Stimulated activated CD4-positive, alpha-beta T cell treated with anti-CD3 and anti-CD28 coated beads, TNF-alpha, amount 100 ng/mL, for 24 hours (primary cell): ENCODE measurements around the gene C2orf80.
"Not testable (repeated sequence)": the region's sequence is repeated elsewhere in the genome, so short reads cannot be mapped to it uniquely, and the experiment has no call there.

Experiments used
- DNase-seq, 3 experiments: peaks; one replicate each; pipeline ENCODE4 v3.0.0-alpha.2; 2020; ENCODE audit warnings: low read depth in 3 of 3

C2orf80 gene

DNA sequence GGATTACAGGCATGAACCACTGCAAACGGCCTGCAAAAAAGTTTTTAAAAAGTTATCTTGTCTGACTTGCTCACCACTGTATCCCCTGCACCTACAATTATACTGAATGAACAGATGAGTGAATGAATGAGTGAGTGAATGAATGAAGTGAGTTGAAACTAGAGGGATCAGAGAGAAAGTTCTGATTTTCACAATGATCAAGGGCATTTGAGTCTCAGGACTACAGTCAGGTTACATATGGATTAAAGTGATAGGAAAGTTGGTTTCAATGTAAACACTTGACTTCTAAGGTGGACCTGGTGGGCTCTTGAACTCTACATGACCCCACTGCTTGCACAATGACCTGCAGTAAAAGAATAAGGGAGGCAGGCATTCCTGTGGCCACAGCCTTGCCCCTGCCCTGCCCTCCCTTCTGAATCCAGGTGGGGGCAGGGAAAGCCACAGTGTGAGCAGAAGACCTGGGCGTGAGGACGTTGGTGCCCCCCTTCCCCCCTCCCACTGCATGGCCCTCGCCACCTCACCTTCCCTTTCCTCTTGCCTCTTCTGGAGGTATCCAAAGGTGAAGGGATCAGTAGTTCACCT is 10.7 kb downstream of the C2orf80 start:
- DNase-seq = no peak

DNA sequence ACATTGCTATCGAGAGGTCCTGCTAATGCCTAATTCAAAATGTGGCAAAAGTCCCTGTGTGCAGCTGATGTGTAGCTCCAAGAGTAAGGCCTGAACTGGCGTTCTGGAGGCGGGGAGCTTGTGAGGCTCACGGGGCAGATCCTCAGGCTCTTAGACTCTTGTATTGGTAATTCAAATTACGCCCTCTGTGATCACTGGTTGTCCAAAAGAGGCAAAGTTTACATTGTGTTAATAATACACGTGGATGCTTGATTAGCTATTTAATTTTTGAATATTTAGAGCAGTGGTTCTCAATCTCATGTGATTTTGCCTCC is 14.0 kb downstream of the C2orf80 start:
- DNase-seq = no peak

DNA sequence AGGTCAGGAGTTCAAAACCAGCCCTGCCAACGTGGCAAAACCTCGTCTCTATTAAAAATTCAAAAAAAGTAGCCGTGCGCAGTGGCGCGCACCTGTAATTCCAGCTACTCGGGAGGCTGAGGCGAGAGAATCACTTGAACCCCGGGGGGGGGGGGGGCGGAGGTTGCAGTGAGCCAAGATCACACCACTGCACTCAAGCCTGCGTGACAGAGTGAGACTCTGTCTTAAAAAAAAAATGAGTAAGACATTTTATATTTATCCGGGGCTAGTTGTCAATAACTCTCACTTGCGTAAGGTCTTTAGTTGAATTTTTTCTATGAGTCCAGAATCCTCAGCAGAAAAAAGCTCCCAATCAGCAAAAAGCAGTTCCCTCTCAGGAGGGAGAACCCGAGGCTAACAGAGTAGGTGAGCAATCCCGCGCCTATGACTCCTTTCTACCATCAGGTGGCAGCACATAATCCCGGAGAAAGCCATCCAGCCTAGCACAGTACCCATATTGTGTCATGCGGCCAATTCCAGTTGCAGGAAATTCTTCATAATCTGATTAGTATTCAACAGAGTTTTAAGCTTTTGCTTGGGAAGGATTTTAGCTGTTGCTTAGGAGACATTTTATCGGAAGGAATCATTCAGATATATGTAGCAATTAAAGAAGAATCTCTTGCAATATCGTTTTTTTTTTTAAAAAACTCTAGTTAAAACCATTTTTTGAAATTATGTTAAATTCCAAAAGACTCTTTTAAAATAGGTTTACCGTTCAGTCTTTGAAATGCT is 14.6 kb downstream of the C2orf80 start:
- peak; percentile 29 to 57 (median 37) for DNase-seq

DNA sequence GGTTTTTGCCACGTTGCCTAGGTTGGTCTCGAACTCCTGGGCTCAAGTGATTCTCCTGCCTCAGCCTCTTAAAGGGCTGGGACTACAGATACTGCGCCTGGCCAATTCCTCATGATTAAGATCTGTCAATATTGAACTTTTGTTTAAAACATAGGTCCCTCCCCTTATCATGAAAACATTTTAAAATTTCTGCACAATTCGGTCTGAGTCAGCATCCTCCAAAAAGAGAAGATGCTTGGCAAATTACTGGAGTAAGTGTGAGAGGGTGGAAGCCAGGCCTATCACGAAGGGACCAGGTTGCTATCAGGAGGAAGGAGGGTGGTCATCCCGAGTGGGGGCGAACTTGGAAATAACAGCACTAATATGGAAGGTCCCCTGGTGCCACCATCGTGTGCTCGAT is 15.7 kb downstream of the C2orf80 start:
- no peak for DNase-seq

DNA sequence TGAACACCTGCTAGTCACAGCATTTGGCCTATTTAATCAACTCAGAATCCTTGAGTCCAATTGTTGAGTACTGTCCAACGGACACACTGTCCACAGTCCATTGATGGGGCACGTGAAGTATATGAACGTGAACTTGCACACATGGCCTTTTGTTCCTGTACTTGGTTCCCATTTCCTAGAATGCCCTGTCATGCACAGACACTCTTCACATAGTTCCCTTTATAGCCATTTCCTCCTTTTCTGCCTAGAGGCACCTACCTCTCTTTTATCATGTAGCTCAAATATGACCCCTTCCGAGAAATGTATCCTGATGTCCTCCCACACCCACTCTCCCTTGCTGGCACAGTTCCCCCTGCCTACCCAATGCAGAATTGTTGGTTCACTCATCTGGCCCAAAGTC is 17.7 kb downstream of the C2orf80 start:
- DNase-seq = no peak

DNA sequence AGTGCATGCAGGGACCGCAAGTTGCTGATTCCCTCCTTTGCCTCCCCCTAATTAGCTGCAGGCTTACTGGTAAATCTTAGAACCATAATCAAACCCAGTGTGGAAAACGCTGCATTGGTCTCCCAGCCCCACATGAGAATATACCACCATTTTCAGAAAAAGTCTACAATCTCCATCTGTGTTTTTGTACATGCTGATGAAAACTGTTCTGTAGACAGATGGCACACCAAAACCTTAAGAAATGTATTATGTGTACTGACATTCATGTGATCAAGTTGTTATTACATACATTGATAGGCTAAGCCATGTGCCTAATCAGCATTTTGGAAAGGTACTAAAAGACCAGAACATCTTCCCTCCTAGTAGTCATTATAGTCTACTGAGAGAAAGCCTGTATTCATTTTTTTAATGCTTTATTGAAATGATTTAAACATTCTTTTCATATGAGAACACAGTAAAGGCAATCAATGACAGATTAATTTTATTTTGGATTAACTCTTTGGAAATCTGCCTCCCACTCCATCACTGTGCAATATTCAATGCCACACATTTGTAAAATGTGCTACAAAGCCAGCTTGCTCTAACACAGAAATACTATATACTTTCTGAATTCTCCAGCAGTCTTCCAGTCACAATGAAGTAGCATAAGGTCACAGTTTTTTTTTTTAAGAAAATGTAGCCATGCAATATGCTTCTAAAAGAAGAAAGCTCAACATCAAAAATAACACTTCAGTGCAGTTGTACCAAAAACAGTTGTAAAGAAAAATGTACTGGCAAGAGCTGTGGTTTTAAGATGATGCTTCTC is 24.7 kb downstream of the C2orf80 start:
- no peak for DNase-seq

DNA sequence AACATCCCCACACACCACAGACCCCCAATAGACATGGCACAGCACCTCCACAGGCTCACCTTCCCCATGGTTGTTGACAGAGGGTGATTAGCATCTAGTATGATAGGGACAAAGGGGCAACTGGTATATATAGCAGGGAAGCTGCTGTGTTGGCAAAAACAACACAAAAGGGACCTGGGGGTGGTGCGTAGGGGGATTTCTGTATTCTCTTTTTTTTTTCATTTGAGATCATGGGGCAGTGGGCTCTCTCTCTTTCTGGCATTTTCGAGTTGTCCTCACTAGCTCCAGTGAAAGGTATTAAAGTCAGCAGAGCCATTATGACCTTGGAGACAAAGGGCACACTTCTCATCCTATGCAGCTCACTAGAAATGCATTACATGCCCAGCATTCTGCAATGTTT is 26.3 kb downstream of the C2orf80 start, which contains the start of gene CRYGA:
Gene CRYGA, minus strand, starts transcription at position 101 of the 400 bp plus-strand sequence. Its CDS starts 33 bp downstream, at position 68.
- no peak for DNase-seq

DNA sequence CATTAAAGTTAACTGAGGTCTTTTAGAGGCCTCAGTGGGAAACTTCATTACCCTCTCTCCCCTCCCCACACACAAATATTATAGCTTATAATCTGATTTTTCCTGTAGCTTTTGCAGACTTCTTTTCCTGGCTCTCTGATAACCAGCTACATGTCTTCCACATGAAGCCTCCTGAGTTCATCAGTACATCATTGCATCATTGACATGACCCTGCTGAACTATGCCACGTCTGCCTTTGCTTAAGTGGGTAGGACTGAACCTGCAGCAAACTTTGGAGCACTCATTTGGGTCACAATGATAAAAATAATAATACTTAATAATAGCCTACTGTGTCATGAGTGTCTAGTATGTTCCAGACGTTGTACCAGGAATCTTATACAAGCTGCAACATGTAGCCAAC is 33.4 kb downstream of the C2orf80 start:
- no peak for DNase-seq

DNA sequence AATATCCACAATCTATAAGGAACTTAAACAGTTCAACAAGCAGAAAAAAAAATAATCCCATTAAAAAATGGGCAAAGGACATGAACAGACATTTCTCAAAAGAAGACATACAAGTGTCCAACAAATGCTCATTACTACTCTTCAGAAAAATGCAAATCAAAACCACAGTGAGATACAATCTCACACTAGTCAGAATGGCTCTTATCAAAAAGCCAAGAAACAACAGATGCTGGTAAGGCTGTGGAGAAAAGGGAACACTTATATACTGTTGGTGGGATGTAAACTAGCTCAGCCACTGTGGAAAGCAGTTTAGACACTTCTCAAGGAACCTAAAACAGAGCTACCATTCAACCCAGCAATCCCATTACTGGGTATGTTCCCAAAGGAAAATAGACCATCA is 36.7 kb downstream of the C2orf80 start:
- DNase-seq = no peak

DNA sequence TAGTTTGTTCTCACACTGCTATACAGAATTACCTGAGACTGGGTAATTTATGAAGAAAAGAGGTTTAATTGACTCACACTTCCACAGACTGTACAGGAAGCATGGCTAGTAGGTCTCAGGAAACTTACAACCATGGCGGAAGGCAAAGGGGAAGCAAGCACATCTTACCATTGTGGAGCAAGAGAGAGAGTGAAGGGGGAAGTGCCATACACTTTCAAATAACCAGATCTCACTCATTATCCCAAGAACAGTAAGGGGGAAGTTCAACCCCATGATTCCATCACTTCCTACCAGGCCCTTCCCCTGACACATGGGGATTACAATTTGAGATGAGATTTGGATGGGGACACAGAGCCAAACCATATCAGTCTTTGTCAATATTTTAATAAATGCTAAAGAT is 38.9 kb downstream of the C2orf80 start:
- no peak for DNase-seq

DNA sequence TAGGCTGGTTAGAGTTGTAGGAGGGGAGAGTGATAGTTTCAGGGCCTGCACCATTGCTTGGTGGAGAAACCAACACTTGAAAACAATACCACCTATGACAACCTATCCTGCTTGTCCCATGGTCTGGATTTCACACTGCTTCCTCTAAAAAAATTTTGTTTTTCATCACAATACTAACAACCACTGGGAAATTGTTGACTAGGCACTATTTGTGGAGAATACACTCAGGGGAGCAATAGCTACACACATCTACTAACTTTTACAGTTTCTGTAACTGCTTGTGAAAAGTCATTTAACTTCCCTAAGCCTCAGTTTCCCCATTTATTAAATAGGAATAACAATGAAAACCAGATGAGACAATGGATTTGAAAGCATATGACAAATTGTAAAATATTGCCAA is 39.7 kb downstream of the C2orf80 start:
- no peak for DNase-seq

DNA sequence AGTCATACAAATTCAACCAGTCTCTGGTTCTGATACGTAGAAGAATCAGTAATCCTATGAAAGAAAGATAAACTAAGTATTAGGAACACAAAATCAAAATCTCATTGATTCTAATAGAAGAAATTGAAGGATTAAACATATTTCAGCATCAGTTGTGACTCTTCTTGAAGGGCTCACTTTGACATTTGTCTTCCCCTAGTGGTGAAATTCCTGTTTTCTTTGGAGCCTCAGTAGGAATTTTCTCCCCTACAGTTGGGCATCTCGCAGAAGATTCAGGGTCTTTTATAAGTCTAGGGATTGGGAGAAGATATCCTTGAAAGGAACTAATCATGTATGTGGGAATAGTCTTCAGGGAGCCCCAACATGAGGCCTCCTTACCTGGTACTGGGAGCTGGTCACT is 41.0 kb downstream of the C2orf80 start:
- no peak for DNase-seq

DNA sequence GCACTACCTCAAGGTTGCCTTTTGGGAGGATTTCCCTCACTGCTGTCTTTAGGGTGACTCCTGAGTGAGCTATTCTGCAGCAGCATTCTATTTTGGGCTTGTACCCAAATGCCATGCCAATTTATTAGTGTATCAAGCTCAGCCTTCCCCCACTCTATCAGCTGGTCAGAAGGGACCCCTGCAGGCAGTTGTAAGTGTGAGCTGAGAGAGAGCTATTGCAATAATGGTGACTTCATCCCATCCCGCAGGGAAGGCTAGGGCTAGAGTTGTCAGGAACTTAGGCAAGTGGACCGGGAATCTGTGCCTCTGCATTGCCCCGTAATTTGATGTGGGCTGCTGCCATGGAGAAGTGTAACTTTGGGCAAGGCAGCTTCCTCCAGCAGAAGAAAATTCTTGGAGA is 42.1 kb downstream of the C2orf80 start:
- no peak for DNase-seq

DNA sequence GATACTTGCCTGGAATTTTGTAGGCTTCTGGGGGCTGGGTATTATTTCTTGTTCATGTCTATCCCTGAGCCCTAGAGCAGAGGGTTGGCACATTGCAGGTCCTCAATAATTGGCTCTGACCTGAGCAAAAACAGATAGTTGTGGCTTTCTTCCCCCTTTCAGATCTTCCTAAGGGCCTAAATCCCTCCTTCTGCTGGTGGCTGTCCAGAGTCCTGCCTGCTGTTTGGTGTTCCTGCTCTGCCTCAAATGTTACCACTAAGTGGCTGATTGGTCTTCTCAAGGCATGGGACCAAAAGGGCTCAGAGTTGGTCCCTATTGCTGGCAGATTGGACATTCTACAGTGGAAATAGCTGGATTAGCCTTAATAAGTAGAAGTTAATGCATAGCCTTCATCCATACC is 42.8 kb downstream of the C2orf80 start:
- DNase-seq = no peak

DNA sequence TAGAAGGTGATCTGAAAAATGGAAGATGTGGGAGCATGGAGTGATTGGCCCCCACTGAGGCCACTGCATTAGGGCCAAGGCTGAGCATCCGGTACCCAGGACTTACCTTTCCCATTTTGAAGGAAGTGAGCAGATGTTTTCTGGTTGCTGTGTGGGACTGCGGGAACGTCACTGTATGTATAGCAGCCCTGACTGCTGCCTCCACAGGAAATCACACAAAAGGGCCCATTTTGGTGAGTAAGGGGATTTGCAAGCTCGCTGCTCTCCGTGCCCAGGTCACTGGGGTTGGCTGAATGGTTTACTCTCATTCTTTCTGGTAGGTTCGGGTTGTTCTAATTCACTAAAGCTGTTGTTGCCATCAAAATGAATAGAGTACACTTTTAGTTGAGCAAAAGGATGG is 43.8 kb downstream of the C2orf80 start, which contains the start of gene CRYGB:
Gene CRYGB, minus strand, starts transcription at position 153 of the 400 bp plus-strand sequence. Its CDS starts 38 bp downstream, at position 115.
- DNase-seq = no peak

DNA sequence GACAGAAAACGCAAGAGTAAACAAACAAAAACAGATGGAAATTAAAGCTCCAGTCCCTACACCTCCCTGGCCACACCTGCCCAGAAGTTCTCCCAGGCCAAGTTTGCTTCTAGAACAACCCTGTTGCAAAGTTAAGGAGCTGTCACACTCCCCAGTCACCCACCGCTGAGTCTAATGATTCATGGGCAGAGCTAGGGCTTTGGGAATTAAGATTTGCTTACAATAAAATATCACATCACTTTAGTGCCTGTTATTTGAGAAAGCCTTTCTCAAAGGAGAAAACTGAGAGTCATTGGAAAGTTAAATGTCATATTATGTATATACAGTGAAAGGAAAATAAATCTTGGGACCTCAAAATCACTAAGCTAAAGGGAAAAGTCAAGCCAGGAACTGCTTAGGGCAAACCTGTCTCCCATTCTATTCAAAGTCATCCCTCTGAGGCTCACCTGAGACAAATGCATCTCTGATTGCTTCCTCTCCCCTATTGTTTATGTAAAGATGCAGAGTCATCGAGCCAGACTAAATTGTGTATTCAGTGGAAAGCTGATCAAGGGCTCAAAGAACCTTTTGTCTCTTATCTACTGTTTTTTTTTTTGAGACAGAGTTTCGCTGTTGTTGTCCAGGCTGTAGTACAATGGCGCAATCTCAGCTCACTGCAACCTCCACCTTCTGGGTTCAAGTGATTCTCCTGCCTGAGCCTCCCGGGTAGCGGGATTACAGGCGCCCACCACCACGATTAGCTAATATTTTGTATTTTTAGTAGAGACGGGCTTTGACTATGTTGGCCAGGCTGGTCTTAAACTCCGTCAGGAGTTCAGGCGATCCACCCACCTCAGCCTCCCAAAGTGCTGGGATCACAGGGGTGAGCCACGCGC is 46.7 kb downstream of the C2orf80 start:
- no peak for DNase-seq

DNA sequence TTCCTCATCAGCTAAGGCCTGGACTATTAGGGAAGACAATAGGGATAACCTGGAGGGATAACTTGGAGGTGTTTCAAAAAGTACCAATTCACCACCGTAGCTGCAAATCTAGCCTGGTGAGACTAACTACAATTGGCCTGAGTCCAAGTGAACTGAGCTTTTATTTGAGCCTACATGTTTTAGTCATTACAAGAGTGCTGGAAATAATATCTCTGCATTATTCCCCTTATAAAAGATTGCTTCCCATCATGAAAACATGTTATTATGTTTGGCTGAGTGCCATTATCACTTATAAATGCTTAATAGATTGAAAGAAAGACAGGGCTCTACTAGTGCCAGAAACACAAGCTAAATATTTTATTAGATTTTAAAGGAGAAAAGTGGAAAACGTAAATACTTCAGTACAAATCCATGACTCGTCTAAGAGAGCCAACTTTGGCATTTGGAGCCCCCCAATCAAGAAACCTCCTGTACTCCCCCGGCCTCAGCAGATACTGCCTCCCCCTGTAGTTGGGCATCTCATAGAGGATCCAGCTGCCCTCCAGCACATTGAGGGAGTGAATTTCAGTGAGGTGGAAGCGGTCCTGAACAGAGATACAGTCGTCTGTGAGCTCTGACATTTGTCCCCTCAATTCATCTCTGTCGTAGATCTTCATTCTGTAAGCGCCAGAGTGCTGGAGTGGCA is 47.4 kb downstream of the C2orf80 start:
- no peak for DNase-seq

DNA sequence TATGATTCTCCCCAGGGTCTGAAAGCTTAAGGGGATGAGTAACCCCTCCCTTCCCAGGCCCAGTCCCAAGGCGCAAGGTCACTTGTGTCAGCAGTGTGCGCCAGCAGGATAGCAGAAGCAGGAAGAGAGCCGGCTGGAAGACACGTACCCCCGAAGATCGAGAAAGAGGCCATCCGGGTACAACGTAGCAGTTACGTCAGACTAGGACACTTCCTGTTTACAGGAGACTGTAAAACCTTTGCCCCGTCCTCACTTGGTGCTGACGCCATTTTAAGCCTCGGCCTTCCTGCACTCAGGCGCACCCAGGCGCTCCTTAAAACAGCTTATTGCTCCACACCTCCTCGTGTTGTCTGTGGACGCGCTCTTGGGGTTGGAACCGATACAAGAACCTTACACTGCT is 50.4 kb downstream of the C2orf80 start:
- no peak for DNase-seq

DNA sequence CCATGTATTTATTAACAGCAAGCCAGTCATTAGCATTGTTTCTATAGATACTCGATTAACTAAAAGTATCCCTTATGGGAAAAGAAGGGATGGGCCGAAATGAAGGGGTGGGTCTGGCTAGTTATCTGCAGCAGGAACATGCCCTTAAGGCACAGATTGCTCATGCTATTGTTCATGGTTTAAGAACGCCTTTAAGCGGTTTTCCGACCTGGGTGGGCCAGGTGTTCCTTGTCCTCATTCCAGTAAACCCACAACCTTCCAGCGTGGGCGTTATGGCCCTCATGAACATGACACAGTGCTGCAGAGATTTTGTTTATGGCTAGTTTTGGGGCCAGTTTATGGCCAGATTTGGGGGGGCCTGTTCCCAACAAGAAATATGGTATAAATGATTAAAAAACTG is 51.5 kb downstream of the C2orf80 start:
- DNase-seq = not testable (repeated sequence)

DNA sequence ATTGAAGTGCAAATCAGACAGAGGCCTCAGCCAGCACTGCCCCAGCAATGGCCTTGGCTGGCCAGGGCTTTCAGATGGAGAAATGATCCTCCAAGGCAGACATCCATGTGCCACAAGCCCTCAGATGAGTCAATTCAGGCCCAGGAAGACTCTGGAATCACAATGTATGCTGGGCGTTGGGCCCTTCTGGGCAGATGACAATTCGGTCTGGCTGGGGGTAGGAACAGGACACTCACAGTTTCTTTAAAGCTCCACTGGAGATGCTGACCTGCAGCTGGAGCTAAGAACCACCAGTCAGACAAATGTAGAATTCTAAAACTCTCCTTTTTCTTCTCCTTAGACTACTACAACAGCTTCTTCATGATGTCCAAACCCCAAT is 53.1 kb downstream of the C2orf80 start:
- no peak for DNase-seq
